T-cell (primary cell): ENCODE results near the gene CFI. TPM values are rescaled to one million over a fixed set of nuclear protein-coding genes. Genes with fewer than 3 reads are reported as not detected.

Source experiments
- ATAC-seq, 4 experiments: fragments of 200-7000 bp in 3 of 4; fragments of 150-1000 bp in 1 of 4; cut with Tn5 transposase; replicated peaks in 1 of 4; 1 replicate in 3 of 4; 2 replicates in 1 of 4; pipeline ENCODE4 v1.10.0; 2021; ENCODE audit warnings: moderate library complexity in 3 of 4, mild to moderate bottlenecking in 2 of 4, moderate number of reproducible peaks in 1 of 4
- CTCF ChIA-PET, 2 donors: fragments of 300-600 bp; sonication (Branson Sonifier 250); formaldehyde crosslinking; loops; one replicate each; lab custom pipeline; 2022; ENCODE audit warnings: antibody characterized with exemption in 2 of 2; lab: Charles Lee
- POLR2A ChIA-PET, 2 donors: fragments of 300-600 bp; sonication (Branson Sonifier 250); formaldehyde crosslinking; loops; one replicate each; lab custom pipeline; 2022; ENCODE audit warnings: antibody characterized with exemption in 2 of 2; lab: Charles Lee
- DNase-seq, 35 experiments: peaks; one replicate each; pipeline versions ENCODE4 v3.0.0 to v3.0.0-alpha.2; 2013 to 2023
- H3K27ac ChIP-seq: one replicate; pipeline ENCODE4 v1.5.1; 2013; ENCODE audit warnings: low read length
- H3K27me3 ChIP-seq, 2 experiments: replicated peaks in 1 of 2; 1 replicate in 1 of 2; 2 replicates in 1 of 2; pipeline versions ENCODE4 v1.6.1 to v1.7.0; 2013; ENCODE audit warnings: low read length in 1 of 2, mixed read lengths in 1 of 2; ENCODE audit not compliant: control insufficient read depth in 2 of 2, insufficient read depth in 2 of 2; ENCODE audit errors: extremely low read depth in 1 of 2
- H3K36me3 ChIP-seq, 2 donors: 1 replicate in 1 of 2; 2 replicates in 1 of 2; pipeline versions ENCODE4 v1.6.1 to v1.7.0; 2013; ENCODE audit warnings: low read length in 1 of 2; ENCODE audit not compliant: control insufficient read depth in 2 of 2, insufficient read depth in 1 of 2; ENCODE audit errors: extremely low read depth in 1 of 2
- H3K4me1 ChIP-seq, 2 experiments: 1 replicate in 1 of 2; 2 replicates in 1 of 2; pipeline versions ENCODE4 v1.6.1 to v1.7.0; 2013; ENCODE audit warnings: low read length in 2 of 2, mixed read lengths in 1 of 2; ENCODE audit not compliant: insufficient read depth in 2 of 2, control insufficient read depth in 1 of 2; ENCODE audit errors: extremely low read depth in 1 of 2
- H3K4me3 ChIP-seq, 2 donors: 1 replicate in 1 of 2; 2 replicates in 1 of 2; pipeline versions ENCODE4 v1.5.1 to v1.7.0; 2013; ENCODE audit warnings: mild to moderate bottlenecking in 2 of 2, low read length in 1 of 2, moderate library complexity in 1 of 2; ENCODE audit not compliant: control insufficient read depth in 1 of 2; ENCODE audit errors: extremely low read depth in 1 of 2
- H3K9me3 ChIP-seq: 2 replicates; pipeline ENCODE4 v1.7.0; 2013
- H3K27ac Mint-ChIP-seq, 2 donors: one replicate each; pipeline ENCODE4 v1.8.0; 2020 to 2021; ENCODE audit warnings: mild to moderate bottlenecking in 2 of 2, mixed read lengths in 2 of 2
- H3K27me3 Mint-ChIP-seq, 2 donors: one replicate each; pipeline ENCODE4 v1.8.0; 2021 to 2022; ENCODE audit warnings: mixed read lengths in 2 of 2
- H3K36me3 Mint-ChIP-seq: one replicate; pipeline ENCODE4 v1.8.0; 2021; ENCODE audit warnings: mixed read lengths
- H3K4me1 Mint-ChIP-seq, 3 donors: one replicate each; pipeline ENCODE4 v1.8.0; 2020 to 2022; ENCODE audit warnings: mixed read lengths in 3 of 3, mild to moderate bottlenecking in 1 of 3
- H3K4me3 Mint-ChIP-seq, 3 donors: one replicate each; pipeline ENCODE4 v1.8.0; 2020 to 2022; ENCODE audit warnings: mild to moderate bottlenecking in 3 of 3, mixed read lengths in 3 of 3, moderate library complexity in 3 of 3
- H3K9me3 Mint-ChIP-seq, 3 donors: one replicate each; pipeline ENCODE4 v1.8.0; 2020 to 2022; ENCODE audit warnings: mixed read lengths in 3 of 3
- WGBS: methylation state at CpG from one replicate; pipeline ENCODE4 v1.1.5; 2013; ENCODE audit warnings: missing lambda C conversion rate; ENCODE audit not compliant: insufficient coverage; 5-methylcytosine and 5-hydroxymethylcytosine counted together
- total RNA-seq, 35 experiments: library from RNA in 6 of 35; stranded (reverse) in 6 of 35; fragments of 120-200 nt in 1 of 35; gene quantifications; one replicate each; pipeline versions ENCODE4 v1.2.1 to v1.2.4 and lab custom pipeline; 2013 to 2026

The CFI gene
- total RNA-seq, 5 donors from 2014 or later (not counting 1 experiment from before 2014, with no cell fraction given) = 0.55 to 0.92 (median 0.66) TPM; not detected in 2

- ChIA-PET CTCF (interaction anchor here in 1 of 2 donors (0.5 kb wide), 1 partner anchor 339 kb away, joined by 3 read pairs; no protein-coding TSS in a partner anchor), POLR2A (interaction anchor here in 1 of 2 donors (0.6 kb wide), 1 partner anchor 14 kb away, joined by 5 read pairs; no protein-coding TSS in a partner anchor)
- H3K27ac ChIP-seq = no peak overlapping the region
- H3K9me3 Mint-ChIP-seq = no peaks in the 10 kb centered on the region
- no peaks in the 10 kb centered on the region for H3K4me1 ChIP-seq
- peak in 3 of 4 experiments; percentile 33 to 68 (median 46) for ATAC-seq
- H3K4me3 Mint-ChIP-seq = no peak overlapping the region
- no peaks in the 10 kb centered on the region for H3K27me3 ChIP-seq
- no peak for DNase-seq
- H3K27ac Mint-ChIP-seq = no peak overlapping the region
- H3K27me3 Mint-ChIP-seq = no peaks in the 10 kb centered on the region
- H3K4me3 ChIP-seq = no peak overlapping the region
- 83% methylated on average over 1 of the region's 7 CpGs for WGBS
- H3K4me1 Mint-ChIP-seq = no peaks in the 10 kb centered on the region
- H3K36me3 ChIP-seq = no peaks in the 10 kb centered on the region
- H3K36me3 Mint-ChIP-seq = no peaks in the 10 kb centered on the region
- H3K9me3 ChIP-seq = no peaks in the 10 kb centered on the region
These were observed 47.5 kb downstream of the CFI start for GRCh38 chr4:109754093-109754857.

GRCh38 chr4:109752525-109752924 is 49.3 kb downstream of the CFI start:
- Histone ChIP-seq H3K27ac (no peak overlapping the region), H3K27me3 (no peaks in the 10 kb centered on the region), H3K4me1 (no peaks in the 10 kb centered on the region), H3K4me3 (no peak overlapping the region), H3K36me3 (no peaks in the 10 kb centered on the region), H3K9me3 (no peaks in the 10 kb centered on the region)
- H3K9me3 Mint-ChIP-seq = no peaks in the 10 kb centered on the region
- ATAC-seq = no peak
- DNase-seq = no peak
- H3K36me3 Mint-ChIP-seq = no peaks in the 10 kb centered on the region
- POLR2A ChIA-PET = no interaction called here
- no peaks in the 10 kb centered on the region for H3K27me3 Mint-ChIP-seq
- no CpG with 5 or more reads among the region's 1 CpG for WGBS
- no peaks in the 10 kb centered on the region for H3K4me1 Mint-ChIP-seq
- CTCF ChIA-PET = no interaction called here
- H3K27ac Mint-ChIP-seq = no peak overlapping the region
- no peak overlapping the region for H3K4me3 Mint-ChIP-seq

- Mint-ChIP-seq H3K27me3 (no peaks in the 10 kb centered on the region), H3K36me3 (no peaks in the 10 kb centered on the region), H3K4me1 (no peaks in the 10 kb centered on the region), H3K27ac (no peak overlapping the region), H3K9me3 (no peaks in the 10 kb centered on the region), H3K4me3 (no peak overlapping the region)
- POLR2A ChIA-PET = no interaction called here
- DNase-seq (no peak), ATAC-seq (no peak)
- Histone ChIP-seq H3K4me1 (no peaks in the 10 kb centered on the region), H3K4me3 (no peak overlapping the region), H3K36me3 (no peaks in the 10 kb centered on the region), H3K27me3 (no peaks in the 10 kb centered on the region), H3K27ac (no peak overlapping the region), H3K9me3 (no peaks in the 10 kb centered on the region)
- CTCF ChIA-PET = no interaction called here
- WGBS = no CpG with 5 or more reads among the region's 4 CpGs
These were observed 49.9 kb downstream of the CFI start for GRCh38 chr4:109751852-109752251.

GRCh38 chr4:109750652-109751244 is 51.1 kb downstream of the CFI start:
- ATAC-seq (no peak), DNase-seq (no peak)
- H3K4me3 Mint-ChIP-seq = no peak overlapping the region
- H3K9me3 Mint-ChIP-seq = no peaks in the 10 kb centered on the region
- ChIA-PET CTCF (no interaction called here), POLR2A (no interaction called here)
- Histone ChIP-seq H3K4me3 (no peak overlapping the region), H3K36me3 (no peaks in the 10 kb centered on the region), H3K4me1 (no peaks in the 10 kb centered on the region), H3K27ac (no peak overlapping the region), H3K27me3 (no peaks in the 10 kb centered on the region), H3K9me3 (no peaks in the 10 kb centered on the region)
- WGBS = 80% methylated on average over 1 of the region's 4 CpGs
- H3K27me3 Mint-ChIP-seq = no peaks in the 10 kb centered on the region
- H3K36me3 Mint-ChIP-seq = no peaks in the 10 kb centered on the region
- no peaks in the 10 kb centered on the region for H3K4me1 Mint-ChIP-seq
- no peak overlapping the region for H3K27ac Mint-ChIP-seq

- ChIA-PET CTCF (no interaction called here), POLR2A (interaction anchor here in 1 of 2 donors (0.7 kb wide), 1 partner anchor 447 kb away, joined by 3 read pairs; no protein-coding TSS in a partner anchor)
- Histone ChIP-seq H3K4me1 (no peaks in the 10 kb centered on the region), H3K36me3 (no peaks in the 10 kb centered on the region), H3K4me3 (no peak overlapping the region), H3K9me3 (no peaks in the 10 kb centered on the region), H3K27me3 (no peaks in the 10 kb centered on the region), H3K27ac (no peak overlapping the region)
- WGBS = 80% methylated on average over 1 of the region's 7 CpGs
- Mint-ChIP-seq H3K27ac (no peak overlapping the region), H3K27me3 (no peaks in the 10 kb centered on the region), H3K9me3 (no peaks in the 10 kb centered on the region), H3K4me1 (no peaks in the 10 kb centered on the region), H3K36me3 (no peaks in the 10 kb centered on the region), H3K4me3 (no peak overlapping the region)
- DNase-seq = no peak
- ATAC-seq = no peak
These were observed 52.3 kb downstream of the CFI start for GRCh38 chr4:109749388-109750082.

GRCh38 chr4:109748114-109748513 is 53.7 kb downstream of the CFI start:
- Histone ChIP-seq H3K27ac (no peak overlapping the region), H3K4me3 (no peak overlapping the region), H3K36me3 (no peaks in the 10 kb centered on the region), H3K9me3 (no peaks in the 10 kb centered on the region), H3K27me3 (peaks cover 0 to 4% of the 10 kb centered on the region in 2 experiments), H3K4me1 (no peaks in the 10 kb centered on the region)
- DNase-seq = no peak
- WGBS = 100% methylated on average over 1 of the region's 1 CpG
- ChIA-PET CTCF (no interaction called here), POLR2A (no interaction called here)
- Mint-ChIP-seq H3K4me1 (no peaks in the 10 kb centered on the region), H3K9me3 (no peaks in the 10 kb centered on the region), H3K4me3 (no peak overlapping the region), H3K27me3 (no peaks in the 10 kb centered on the region), H3K36me3 (no peaks in the 10 kb centered on the region), H3K27ac (no peak overlapping the region)
- no peak for ATAC-seq
